ENCODE data around the gene MVB12B.

GRCh38 chr9:126502417-126503332, 176.0 kb downstream of the MVB12B start:
- TF ChIP-seq POLR2A (IDR thresholded peaks at IDR 0.05; ENCODE audit: low read length): no peak
- no peak for TF ChIP-seq GATA1 (IDR thresholded peaks at IDR 0.05; ENCODE audit: low read depth, low read length)

Measured in erythroblast (primary cell).